BJ (cell line): ENCODE data around the gene RSPO3. TPM values are rescaled to one million over a fixed set of nuclear protein-coding genes. Genes with fewer than 3 reads are reported as not detected.

Experiments used
- CTCF ChIA-PET: fragments of 350-600 bp; formaldehyde crosslinking; extraction: SDS; loops from one replicate; lab custom pipeline; 2021; ENCODE audit warnings: antibody characterized with exemption, inconsistent platforms; lab: Yijun Ruan, JAX
- POLR2A ChIA-PET: fragments of 300-600 bp; sonication (Branson Sonifier 250); formaldehyde crosslinking; extraction: SDS; loops from one replicate; lab custom pipeline; 2021; ENCODE audit warnings: antibody characterized with exemption; lab: Charles Lee
- DNase-seq: peaks from one replicate; pipeline ENCODE4 v3.0.0-alpha.2; 2011; ENCODE audit warnings: low read depth
- H3K27me3 ChIP-seq: 2 replicates; pipeline ENCODE4 v1.6.0; 2011; ENCODE audit warnings: low read length; ENCODE audit not compliant: control insufficient read depth, insufficient read depth
- H3K36me3 ChIP-seq: 2 replicates; pipeline ENCODE4 v1.5.1; 2011; ENCODE audit warnings: low read length; ENCODE audit not compliant: control insufficient read depth, insufficient read depth
- H3K4me3 ChIP-seq: 2 replicates; pipeline ENCODE4 v1.5.1; 2011; ENCODE audit warnings: low read depth, mild to moderate bottlenecking, control low read depth, low read length
- polyA plus RNA-seq: library from polyadenylated mRNA; depleted of rRNA; stranded (reverse); fragments of >200 nt; gene quantifications from 2 replicates; pipeline ENCODE4 v1.2.3, GENCODE V29; 2011
- TF ChIP-seq, protein P1 (sequence below): IDR thresholded peaks from 2 replicates; pipeline ENCODE4 v1.5.1; 2011; ENCODE audit warnings: low read depth, mild to moderate bottlenecking, control low read depth, inconsistent platforms, low read length, moderate library complexity; ENCODE audit not compliant: insufficient read depth

Gene RSPO3
- polyA plus RNA-seq, 1 experiment, result not detected

DNA sequence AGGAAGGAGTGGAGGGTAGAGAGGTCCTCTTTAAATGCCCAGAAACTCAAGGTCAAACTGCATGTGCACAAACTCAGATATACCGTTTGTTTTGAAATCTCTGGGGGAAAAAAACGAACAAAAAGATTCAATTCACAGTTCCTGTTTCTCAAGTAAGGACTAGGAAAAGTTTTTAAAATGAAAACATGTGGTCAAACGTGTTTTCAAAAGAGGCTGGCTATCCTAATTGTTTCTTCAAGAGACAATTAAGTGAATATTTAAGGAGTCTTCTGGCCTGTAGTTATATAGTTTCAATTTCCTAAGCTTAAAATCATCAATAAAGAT lies 3.1 kb downstream of the RSPO3 start:
- Histone ChIP-seq H3K27me3 (peaks cover 37% of the 10 kb centered on the region), H3K4me3 (no peak overlapping the region), H3K36me3 (no peaks in the 10 kb centered on the region)
- CTCF ChIA-PET, result interaction anchor here (0.6 to 2.6 kb wide), 3 partner anchors 301 to 1126 kb away, joined by 3 to 12 read pairs (median 3); no protein-coding TSS in a partner anchor
- no peak for DNase-seq
- TF ChIP-seq, protein P1, sequence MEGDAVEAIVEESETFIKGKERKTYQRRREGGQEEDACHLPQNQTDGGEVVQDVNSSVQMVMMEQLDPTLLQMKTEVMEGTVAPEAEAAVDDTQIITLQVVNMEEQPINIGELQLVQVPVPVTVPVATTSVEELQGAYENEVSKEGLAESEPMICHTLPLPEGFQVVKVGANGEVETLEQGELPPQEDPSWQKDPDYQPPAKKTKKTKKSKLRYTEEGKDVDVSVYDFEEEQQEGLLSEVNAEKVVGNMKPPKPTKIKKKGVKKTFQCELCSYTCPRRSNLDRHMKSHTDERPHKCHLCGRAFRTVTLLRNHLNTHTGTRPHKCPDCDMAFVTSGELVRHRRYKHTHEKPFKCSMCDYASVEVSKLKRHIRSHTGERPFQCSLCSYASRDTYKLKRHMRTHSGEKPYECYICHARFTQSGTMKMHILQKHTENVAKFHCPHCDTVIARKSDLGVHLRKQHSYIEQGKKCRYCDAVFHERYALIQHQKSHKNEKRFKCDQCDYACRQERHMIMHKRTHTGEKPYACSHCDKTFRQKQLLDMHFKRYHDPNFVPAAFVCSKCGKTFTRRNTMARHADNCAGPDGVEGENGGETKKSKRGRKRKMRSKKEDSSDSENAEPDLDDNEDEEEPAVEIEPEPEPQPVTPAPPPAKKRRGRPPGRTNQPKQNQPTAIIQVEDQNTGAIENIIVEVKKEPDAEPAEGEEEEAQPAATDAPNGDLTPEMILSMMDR, result no peak
- POLR2A ChIA-PET, result no interaction called here

DNA sequence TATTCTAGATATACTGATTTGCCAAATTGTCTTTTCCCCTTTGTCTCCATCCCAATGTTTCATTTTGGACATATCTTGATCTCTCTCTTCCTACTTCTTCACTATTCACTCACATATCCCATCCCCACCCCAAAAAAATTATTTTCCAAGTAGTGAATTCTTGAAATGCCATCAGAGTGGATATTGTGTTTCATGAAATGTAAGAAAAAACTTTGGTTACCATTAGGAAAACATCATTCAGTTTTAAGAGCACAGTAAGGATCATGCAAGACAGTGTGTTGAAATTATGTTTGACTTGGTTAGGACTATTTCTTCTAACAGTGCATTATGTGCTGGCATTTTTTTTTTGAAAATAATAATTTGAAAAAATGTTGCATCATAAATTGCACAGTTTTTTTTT lies 5.7 kb downstream of the RSPO3 start:
- H3K4me3 ChIP-seq, result no peak overlapping the region
- TF ChIP-seq, protein P1, result no peak
- ChIA-PET POLR2A (no interaction called here), CTCF (interaction anchor here (0.9 kb wide), 1 partner anchor 66 kb away, joined by 3 read pairs; no protein-coding TSS in a partner anchor)
- H3K27me3 ChIP-seq, result peaks cover 25% of the 10 kb centered on the region
- H3K36me3 ChIP-seq, result no peaks in the 10 kb centered on the region
- DNase-seq, result no peak

DNA sequence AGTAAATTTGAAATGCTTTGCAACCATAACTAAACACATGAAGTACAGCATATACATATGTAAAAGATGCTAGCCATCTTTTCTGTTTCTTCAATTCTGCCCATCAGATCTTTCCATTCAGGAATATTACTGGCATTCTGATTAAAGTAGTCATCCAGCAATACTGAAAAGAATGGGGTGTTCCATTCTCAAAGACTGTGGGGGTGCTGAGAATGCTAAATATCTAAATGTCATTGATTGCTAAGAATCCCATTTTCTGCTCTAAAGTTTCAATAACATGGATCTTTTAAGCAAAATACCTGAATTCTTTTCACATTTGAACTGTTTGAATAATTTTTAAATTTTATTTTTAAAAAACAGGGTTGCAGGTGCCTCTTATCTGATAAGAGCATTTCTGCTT lies 6.2 kb downstream of the RSPO3 start:
- DNase-seq, result no peak
- Histone ChIP-seq H3K4me3 (no peak overlapping the region), H3K27me3 (peaks cover 20% of the 10 kb centered on the region), H3K36me3 (no peaks in the 10 kb centered on the region)
- TF ChIP-seq, protein P1, result no peak
- ChIA-PET POLR2A (no interaction called here), CTCF (no interaction called here)

DNA sequence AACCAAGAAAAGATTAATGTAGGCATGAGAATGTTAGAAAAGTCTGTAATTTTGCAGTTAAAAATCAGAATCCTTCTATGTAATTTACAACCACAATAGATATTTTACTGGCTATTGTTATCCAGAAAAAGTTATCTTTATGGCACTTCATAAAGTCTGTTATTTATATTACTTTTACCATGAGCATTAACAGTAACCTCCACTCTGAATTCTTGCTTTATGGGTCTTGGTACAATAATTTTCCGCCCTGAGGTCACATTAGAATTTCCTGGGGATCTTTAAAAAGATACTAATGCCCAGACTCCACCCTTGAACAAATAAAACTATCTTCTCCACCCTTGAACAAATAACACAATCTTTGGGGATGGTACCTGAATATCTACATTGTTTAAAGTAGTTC lies 9.6 kb downstream of the RSPO3 start:
- no peak for DNase-seq
- ChIA-PET CTCF (no interaction called here), POLR2A (no interaction called here)
- TF ChIP-seq, protein P1, result no peak
- no peak overlapping the region for H3K4me3 ChIP-seq
- 0 out of 2 replicates have a peak, but pooled peaks cover 1% of the 10 kb centered on the region for H3K27me3 ChIP-seq
- H3K36me3 ChIP-seq, result no peaks in the 10 kb centered on the region

DNA sequence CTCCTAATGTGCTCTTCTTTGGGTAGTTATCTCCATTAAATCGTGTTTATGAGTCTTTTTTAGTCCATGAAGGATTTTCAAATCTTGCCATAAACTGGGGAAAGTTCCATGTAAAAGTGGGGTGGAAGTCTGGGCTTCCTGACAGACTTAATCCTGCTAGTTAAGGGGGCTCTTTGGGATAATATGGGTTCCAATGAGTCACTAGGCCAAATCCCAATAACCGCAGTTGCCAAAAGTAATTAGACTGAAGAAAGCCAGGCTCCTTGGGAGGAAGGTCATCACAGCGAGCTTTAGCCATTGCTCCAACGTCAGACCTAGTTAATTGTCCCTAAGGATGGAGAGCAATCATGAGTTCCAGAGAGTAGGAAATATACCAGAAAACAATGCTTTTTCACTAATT lies 10.8 kb downstream of the RSPO3 start:
- CTCF ChIA-PET, result no interaction called here
- TF ChIP-seq, protein P1, result no peak
- no peak overlapping the region for H3K4me3 ChIP-seq
- H3K27me3 ChIP-seq, result 0 out of 2 replicates have a peak, but pooled peaks cover 1% of the 10 kb centered on the region
- DNase-seq, result no peak
- POLR2A ChIA-PET, result no interaction called here
- H3K36me3 ChIP-seq, result no peaks in the 10 kb centered on the region
